Renal pelvis (tissue), 4 donors: Measurements from ENCODE around the gene KASH5. TPM values are rescaled to one million over a fixed set of nuclear protein-coding genes. Genes with fewer than 3 reads are reported as not detected.

ENCODE experiments used
- DNase-seq: peaks from one replicate; pipeline ENCODE4 v3.0.0-alpha.2; 2013
- polyA plus RNA-seq, 3 donors: library from polyadenylated mRNA; unstranded; fragments of 120-200 nt; gene quantifications; one replicate each; pipeline ENCODE4 v1.2.1, GENCODE V29; 2013; ENCODE audit not compliant: insufficient read length in 3 of 3

Gene KASH5
- polyA plus RNA-seq, 3 donors: 0.10 to 0.34 TPM; not detected in 1

DNA sequence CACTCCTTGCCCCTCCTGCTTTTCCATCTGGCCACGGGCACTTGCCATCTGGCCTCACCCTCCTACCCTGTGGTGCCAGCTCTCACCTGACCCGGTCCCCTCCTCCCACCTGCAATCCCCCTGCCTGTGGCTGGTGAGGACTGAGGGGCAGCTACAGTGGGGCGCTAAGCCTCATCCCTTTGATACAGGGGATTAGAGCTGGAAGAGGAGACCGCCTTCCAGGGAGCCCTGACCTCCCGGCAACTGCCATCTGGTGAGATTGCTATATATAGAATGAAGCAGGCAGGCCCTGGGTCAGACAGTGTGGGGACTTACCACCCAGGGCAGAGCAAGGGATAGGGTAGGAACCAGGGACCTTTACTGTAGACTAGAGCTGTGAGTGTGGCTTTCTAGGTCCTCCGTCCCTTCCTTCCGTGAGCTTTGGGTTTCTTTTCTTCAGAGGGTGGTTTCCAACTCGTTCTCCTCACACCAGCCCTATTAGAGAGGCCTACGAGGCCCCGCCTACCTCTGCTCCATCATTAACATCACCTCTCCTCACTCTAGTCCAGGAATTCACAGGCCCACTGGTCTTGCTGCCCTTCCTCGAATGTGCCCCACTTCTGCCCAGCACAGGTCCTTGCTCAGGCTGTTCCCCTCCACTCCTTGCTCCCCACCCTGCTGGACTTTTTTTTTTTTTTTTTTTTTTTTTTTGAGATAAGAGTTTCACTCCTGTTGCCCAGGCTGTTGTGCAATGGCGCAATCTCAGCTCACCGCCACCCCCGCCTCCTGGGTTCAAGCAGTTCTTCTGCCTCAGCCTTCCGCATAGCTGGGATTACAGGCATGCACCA lies 7.7 kb downstream of the KASH5 start:
- no peak for DNase-seq

GRCh38 chr19:49396738-49397505 lies 8.9 kb downstream of the KASH5 start:
- DNase-seq: no peak

DNA sequence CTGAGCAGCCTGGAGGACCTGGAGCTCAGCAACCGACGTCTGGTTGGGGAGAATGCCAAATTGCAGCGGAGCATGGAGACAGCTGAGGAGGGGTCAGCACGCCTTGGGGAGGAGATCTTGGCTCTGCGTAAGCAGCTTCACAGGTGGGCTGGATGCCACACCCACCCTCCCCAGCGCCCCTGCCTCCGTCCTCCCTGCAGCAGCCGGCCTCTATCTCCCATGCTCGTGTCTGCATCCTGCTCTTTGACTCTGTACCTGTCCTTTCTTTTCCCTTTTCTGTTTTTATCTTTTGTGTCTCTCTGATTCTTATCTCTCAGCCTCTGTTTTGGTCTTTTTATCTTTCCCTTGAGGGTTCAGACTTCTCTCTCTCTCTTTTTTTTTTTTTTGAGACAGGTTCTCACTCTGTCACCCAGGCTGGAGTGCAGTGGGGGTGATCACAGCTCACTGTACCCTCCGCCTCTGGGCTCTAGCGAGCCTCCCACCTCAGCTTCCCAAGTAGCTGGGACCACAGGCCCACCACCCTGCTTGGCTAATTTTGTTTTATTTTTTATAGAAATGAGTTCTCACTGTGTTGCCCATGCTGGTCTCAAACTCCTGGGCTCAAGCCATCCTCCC lies 10.1 kb downstream of the KASH5 start:
- DNase-seq: no peak

DNA sequence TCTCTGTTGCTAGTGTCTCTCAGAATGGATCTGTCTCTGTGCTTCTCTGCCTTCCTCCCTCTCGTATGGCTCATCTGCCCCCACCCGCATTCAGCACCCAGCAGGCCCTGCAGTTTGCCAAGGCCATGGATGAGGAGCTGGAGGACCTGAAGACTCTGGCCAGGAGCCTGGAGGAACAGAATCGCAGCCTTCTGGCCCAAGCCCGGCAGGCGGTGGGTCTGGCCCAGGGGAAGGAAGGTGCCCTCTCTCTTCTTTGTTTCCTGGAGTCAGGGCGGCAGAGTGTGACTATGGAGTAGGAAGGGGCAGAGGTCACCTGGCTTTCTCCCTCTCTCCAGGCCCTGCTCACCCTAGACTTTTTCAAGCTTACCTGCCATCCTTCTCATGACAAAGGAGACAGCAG lies 10.9 kb downstream of the KASH5 start:
- no peak for DNase-seq

DNA sequence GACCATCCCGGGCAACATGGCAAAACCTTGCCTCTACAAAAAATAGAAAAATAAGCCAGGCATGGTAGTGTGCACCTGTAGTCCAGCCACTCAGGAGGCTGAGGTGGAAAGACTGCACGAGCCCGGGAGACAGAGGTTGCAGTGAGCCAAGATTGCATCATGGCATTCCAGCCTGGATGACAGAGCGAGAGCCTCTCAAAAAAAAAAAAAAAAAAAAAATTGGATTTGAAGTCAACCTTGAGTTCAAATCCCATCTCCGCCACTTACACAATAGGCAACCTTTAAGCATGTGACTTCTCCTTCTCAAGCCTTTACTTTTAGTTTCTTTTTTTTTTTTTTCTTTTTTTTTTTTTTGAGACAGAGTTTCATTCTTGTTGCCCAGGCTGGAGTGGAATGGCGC lies 12.0 kb downstream of the KASH5 start:
- no peak for DNase-seq

- DNase-seq: peak; percentile 51
Observed at GRCh38 chr19:49403404-49404187, 15.5 kb downstream of the KASH5 start.

DNA sequence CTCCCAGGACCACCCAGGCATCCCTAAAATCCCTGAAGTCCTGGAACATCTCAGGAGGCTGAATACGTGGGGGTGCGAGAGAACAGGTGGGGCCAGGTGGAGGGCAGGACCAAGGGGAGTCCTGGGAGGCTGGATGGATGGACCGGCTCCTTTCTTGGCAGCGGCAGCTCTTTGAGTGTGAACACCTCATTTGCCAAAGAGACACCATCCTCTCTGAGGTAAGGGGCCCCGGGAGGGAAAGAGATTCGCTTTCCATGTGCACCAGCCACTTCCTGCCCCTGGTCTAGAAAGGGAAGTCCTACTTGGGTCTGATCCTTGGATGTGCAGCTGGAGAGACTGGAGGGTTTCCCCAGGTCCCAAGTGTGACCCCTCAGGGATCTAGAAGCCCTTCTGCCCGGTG lies 19.0 kb downstream of the KASH5 start:
- DNase-seq: no peak

DNA sequence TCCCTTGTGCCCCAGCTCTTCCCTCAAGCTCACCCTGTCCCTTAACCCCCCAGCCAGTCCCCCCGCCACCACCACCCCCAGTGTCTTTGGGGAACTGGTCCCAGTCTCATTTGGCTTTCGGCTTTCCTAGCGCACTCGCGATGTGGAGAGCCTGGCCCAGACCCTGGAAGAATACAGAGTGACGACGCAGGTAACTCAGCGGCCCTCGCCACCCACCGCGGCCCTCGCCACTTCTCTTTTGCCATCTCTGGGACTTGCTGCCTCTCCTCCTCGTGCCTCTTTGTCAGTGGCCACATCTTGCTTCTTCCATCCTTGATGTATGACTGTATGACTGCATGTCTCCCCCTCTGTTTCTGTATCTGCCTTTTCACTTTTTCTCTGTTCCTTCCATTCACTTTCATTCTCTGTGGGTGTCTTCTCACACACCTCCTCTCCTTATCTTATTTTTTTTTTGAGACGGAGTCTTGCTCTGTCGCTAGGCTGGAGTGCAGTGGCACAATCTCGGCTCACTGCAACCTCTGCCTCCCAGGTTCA lies 19.5 kb downstream of the KASH5 start:
- no peak for DNase-seq

DNA sequence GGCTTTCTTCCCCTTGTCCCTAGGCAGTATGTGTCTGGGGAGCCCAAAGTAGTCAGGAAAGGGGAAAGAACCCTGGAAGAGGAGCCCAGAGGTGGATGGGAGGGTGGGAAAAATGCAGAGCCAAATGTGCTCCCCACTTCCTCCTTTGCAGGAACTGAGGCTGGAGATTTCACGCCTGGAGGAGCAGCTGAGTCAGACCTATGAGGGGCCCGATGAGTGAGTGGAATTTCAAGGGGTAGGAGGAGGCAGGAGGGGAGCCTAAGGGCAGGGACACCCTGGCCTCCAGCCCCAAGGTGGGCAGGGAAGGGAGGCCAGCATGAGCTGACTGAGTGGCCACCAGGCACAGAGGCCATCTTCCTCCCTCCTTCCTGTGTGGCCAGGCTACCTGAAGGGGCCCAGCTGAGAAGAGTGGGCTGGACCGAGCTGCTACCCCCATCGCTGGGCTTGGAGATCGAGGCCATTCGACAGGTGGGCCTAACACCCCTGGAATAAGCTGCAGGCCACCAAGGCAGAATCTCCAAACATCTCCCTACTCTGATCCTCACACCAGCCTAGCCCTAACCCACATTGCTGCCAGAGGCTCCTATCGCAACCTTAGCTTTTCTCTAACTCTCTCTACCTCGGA lies 20.9 kb downstream of the KASH5 start:
- no peak for DNase-seq

- no peak for DNase-seq
Observed at GRCh38 chr19:49409441-49410029, 21.5 kb downstream of the KASH5 start.

- DNase-seq: no peak
Observed at GRCh38 chr19:49411681-49412326, 23.8 kb downstream of the KASH5 start.

- DNase-seq: peak; percentile 86
Observed at GRCh38 chr19:49413348-49413747, 25.3 kb downstream of the KASH5 start.

DNA sequence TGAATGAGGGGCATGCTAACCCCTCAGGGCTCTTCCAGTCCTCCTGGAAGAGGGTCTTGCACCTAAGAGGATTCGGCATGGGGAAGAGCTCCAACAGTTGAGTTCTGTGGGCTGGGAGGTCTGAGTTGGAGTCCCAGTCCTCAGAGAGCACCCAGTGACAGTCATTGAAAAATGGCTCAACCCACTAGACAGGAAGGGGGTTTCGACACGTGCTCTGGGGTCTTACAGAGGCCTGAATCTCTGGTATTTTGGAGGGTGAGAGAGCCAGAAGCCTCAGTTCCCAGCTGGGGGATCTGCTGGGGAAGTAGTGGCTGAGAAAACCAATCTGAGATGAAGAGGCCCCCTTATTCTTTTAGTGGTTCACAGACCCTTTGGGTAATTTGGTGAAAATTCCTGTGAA lies 26.2 kb downstream of the KASH5 start:
- DNase-seq: no peak

GRCh38 chr19:49415102-49415809 lies 27.2 kb downstream of the KASH5 start:
- DNase-seq: no peak

- no peak for DNase-seq
Observed at GRCh38 chr19:49415810-49416200, 27.8 kb downstream of the KASH5 start.

GRCh38 chr19:49417088-49417487 lies 29.0 kb downstream of the KASH5 start:
- DNase-seq: no peak

DNA sequence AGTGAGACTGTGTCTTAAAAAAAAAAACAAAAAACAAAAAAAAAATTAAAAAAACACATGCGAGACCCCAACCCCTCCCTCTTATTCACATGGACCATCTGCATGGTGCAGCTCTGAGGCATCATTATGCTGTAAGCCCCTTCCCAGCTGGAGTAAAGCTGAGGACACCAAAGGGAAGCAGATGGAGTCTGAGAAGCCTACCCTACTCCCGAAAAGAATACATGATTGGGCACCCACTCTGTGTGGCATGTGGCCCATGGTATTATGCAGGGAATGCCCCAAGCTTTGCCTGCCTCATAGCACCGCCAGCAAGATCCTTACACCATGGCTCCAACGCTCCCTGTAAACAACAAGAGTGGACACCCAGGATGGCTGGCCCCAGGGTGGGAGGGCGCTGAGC lies 30.5 kb downstream of the KASH5 start:
- no peak for DNase-seq

DNA sequence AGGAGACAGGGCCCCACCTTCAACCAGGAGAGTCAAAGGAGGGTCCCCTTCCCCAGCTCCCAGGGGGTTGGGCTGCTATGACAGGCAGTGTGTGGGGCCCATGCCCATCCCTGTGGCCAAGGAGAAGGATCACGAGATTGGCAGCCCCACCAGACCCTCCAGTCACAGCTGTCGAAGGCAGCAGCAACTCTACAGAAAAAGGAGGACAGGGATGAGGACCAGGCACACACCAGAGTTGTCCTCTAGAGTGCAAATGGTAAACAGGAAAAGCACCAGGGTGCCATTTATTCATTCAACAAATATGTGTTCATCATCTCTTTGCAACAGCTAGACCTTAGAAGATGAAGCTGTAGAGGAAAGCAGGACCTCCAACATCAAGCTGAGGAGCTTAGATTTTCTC lies 31.1 kb downstream of the KASH5 start:
- no peak for DNase-seq

DNA sequence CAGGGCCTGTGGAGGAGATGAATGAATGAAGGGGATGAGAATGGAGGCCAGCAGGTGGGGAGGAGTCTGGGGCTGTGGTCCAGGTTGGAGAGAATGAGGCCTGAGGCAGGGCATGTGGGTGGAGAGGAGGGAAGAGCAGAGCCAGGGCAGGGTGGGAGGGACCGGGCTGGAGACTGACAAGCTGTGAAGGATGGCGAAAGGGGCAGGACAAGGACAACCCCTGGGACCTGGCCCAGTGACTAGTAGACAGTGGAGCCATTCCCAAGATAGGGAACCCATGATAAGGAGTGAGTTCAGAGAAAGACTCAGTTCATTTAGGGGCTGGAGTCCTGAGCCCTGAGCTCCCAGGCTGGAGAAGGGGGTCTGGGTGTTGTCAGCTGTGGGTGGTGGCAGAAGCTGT lies 32.2 kb downstream of the KASH5 start:
- no peak for DNase-seq
